LNCaP clone FGC (cell line): ENCODE measurements around the gene PSME1.

Source experiments
- DNase-seq: peaks from one replicate; pipeline ENCODE4 v3.0.0-alpha.2; 2011; ENCODE audit warnings: low read depth
- H3K4me3 ChIP-seq: 2 replicates; pipeline ENCODE4 v1.5.1; 2011; ENCODE audit warnings: mild to moderate bottlenecking, low read depth, low read length, control low read depth
- TF ChIP-seq, protein P1 (sequence below): IDR thresholded peaks from 2 replicates; pipeline ENCODE4 v1.5.1; 2012; ENCODE audit warnings: mild to moderate bottlenecking; ENCODE audit not compliant: control insufficient read depth, insufficient read depth; ENCODE audit errors: extremely low read depth

PSME1 gene

DNA sequence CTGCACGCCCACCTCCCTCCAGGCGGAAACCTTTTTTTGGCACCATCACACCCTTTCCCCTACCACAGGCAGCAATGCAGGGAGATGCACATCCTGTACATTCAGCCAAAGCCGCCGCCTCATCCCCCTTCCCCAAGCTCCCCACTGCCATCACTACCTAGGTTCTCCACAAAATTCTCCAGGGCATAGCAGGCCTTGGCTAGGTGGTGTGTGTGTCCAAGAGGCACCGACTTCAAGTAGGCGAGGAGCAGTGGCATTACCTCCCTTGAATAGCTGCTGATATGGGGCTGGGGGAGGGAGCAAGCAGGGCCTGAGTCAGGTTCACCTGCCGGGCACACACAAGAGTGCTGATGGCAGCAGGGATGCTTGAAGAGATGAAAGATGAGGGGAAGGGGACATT, 49.0 kb downstream of the PSME1 start:
- DNase-seq = no peak
- TF ChIP-seq, protein P1, sequence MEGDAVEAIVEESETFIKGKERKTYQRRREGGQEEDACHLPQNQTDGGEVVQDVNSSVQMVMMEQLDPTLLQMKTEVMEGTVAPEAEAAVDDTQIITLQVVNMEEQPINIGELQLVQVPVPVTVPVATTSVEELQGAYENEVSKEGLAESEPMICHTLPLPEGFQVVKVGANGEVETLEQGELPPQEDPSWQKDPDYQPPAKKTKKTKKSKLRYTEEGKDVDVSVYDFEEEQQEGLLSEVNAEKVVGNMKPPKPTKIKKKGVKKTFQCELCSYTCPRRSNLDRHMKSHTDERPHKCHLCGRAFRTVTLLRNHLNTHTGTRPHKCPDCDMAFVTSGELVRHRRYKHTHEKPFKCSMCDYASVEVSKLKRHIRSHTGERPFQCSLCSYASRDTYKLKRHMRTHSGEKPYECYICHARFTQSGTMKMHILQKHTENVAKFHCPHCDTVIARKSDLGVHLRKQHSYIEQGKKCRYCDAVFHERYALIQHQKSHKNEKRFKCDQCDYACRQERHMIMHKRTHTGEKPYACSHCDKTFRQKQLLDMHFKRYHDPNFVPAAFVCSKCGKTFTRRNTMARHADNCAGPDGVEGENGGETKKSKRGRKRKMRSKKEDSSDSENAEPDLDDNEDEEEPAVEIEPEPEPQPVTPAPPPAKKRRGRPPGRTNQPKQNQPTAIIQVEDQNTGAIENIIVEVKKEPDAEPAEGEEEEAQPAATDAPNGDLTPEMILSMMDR = no peak
- H3K4me3 ChIP-seq = no peak overlapping the region

DNA sequence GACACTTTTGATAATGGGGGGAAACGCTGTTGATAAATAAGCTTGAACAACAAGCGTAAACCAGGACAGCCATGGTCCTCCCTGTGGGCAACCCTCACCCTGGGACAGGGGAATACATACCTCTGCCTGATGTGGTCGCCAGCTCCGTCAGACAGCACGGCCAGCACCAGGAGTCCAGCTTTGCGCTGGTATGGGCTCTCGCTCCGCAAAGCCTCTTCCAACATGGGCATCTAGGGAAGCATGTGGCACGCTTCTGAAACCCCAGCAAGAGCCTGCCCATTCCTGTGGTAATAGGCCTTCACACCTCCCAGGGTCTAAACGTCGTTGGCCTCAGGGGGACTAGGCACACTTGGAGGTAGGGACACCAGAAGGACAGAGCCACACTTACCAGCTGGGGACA, 49.7 kb downstream of the PSME1 start:
- DNase-seq = no peak
- TF ChIP-seq, protein P1 = no peak
- no peak overlapping the region for H3K4me3 ChIP-seq

DNA sequence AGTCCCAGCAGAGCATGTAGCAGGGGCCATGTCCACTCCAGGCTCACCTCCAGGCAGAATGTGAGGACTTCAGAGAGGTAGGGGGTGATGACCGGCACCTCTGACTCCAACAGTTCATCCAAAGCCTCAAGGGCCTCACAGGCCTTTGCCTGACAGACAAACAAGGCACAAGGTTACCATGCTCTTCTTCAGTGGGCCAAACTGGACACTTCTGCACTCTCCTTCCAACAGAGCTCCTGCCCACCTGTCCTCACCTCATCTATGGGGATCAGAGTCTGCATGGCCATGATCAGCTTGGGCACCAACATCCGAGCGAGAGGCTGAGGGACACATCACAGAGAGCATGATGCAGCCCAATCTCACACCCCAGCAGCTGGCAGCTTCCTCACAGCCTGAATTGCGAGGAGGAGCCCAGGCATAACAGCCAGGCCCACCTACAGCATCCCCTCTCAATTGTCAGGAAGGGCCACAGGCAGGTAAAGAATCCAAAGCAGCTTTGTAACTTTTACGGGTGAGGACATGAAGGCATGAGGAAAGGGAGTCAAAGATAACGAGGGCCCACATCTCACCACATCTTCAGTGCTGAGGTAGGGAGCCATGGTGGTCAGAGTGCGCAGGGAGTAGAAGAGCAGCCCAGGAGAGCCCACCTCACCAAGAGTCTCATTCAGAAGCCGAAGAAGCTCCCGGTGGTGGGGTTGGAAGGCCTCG, 51.0 kb downstream of the PSME1 start:
- DNase-seq = no peak
- TF ChIP-seq, protein P1 = no peak
- no peak overlapping the region for H3K4me3 ChIP-seq

DNA sequence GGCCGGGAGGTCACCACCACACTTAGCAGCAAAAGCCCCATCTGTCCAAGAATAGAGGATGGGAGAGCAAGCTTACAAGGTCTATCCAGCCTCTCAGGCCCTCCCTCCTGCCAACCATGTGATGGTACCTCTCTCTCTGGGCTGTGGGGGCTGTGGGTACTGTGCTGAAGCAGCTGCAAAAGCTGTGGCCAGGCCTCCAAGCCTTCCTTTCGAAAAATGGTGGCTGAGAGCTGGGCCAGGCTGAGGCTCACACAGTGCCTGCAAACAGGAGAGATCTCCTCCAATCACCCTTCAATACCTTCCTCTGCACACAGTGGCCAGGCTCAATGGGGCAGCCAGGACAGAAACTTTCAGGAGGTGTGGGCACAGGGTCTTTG, 51.5 kb downstream of the PSME1 start:
- H3K4me3 ChIP-seq = peak overlapping the region; percentile 97
- TF ChIP-seq, protein P1 = no peak
- DNase-seq = no peak
